ENCODE measurements around the gene SH3RF3.

Gene SH3RF3

GRCh38 chr2:109094144-109094543 is 34.9 kb upstream of the SH3RF3 start:
- Histone ChIP-seq H3K9ac (ENCODE audit: low read length) (no peak overlapping the region), H3K27me3 (ENCODE audit: insufficient read depth, low read length) (no peaks in the 10 kb centered on the region), H3K27ac (ENCODE audit: low read depth, low read length) (no peak overlapping the region), H3K36me3 (ENCODE audit: control insufficient read depth in 1 of 2, insufficient read depth in 2 of 2, low read length in 2 of 2) (no peaks in the 10 kb centered on the region), H4K8ac (ENCODE audit: low read depth, low read length) (no peak overlapping the region), H3K4ac (ENCODE audit: low read depth, low read length) (no peak overlapping the region), H4K12ac (ENCODE audit: low read depth, low read length) (no peak overlapping the region), H3K79me2 (ENCODE audit: control insufficient read depth, insufficient read depth, low read length, poor library complexity) (no peaks in the 10 kb centered on the region), H2BK5ac (ENCODE audit: low read depth, low read length, poor library complexity) (no peak overlapping the region), H3K9me3 (ENCODE audit: insufficient read depth, low read depth, low read length) (peaks cover 7% of the 10 kb centered on the region), H3K14ac (ENCODE audit: low read length) (no peak overlapping the region), H2AK5ac (ENCODE audit: low read length) (no peak overlapping the region), H3K79me1 (ENCODE audit: low read length) (no peaks in the 10 kb centered on the region), H3K23ac (ENCODE audit: low read length) (no peak overlapping the region), H3K4me1 (ENCODE audit: control insufficient read depth in 1 of 2, insufficient read depth in 2 of 2, low read length in 2 of 2) (no peaks in the 10 kb centered on the region), H3K18ac (ENCODE audit: low read length) (no peak overlapping the region), H2BK12ac (ENCODE audit: low read length) (no peak overlapping the region), H3K4me2 (ENCODE audit: low read length) (no peak overlapping the region), H2AFZ (ENCODE audit: insufficient read depth, low read length, poor library complexity) (no peak overlapping the region), H2BK120ac (ENCODE audit: insufficient read depth, low read length, poor library complexity) (no peak overlapping the region), H3K4me3 (ENCODE audit: low read depth, low read length) (no peak overlapping the region), H4K91ac (ENCODE audit: low read depth, low read length) (no peak overlapping the region)
- WGBS (ENCODE audit: extremely low coverage, insufficient coverage, insufficient read length), result no CpG with 5 or more reads among the region's 3 CpGs
- no peak for DNase-seq

- Histone ChIP-seq H3K27ac (ENCODE audit: low read depth, low read length) (no peak overlapping the region), H3K9me3 (ENCODE audit: insufficient read depth, low read depth, low read length) (peaks cover 7% of the 10 kb centered on the region), H3K36me3 (ENCODE audit: control insufficient read depth in 1 of 2, insufficient read depth in 2 of 2, low read length in 2 of 2) (no peaks in the 10 kb centered on the region), H3K27me3 (ENCODE audit: insufficient read depth, low read length) (no peaks in the 10 kb centered on the region), H4K12ac (ENCODE audit: low read depth, low read length) (no peak overlapping the region), H3K18ac (ENCODE audit: low read length) (no peak overlapping the region), H2BK120ac (ENCODE audit: insufficient read depth, low read length, poor library complexity) (no peak overlapping the region), H3K4me1 (ENCODE audit: control insufficient read depth in 1 of 2, insufficient read depth in 2 of 2, low read length in 2 of 2) (no peaks in the 10 kb centered on the region), H3K79me2 (ENCODE audit: control insufficient read depth, insufficient read depth, low read length, poor library complexity) (no peaks in the 10 kb centered on the region), H2BK5ac (ENCODE audit: low read depth, low read length, poor library complexity) (no peak overlapping the region), H2AFZ (ENCODE audit: insufficient read depth, low read length, poor library complexity) (no peak overlapping the region), H3K14ac (ENCODE audit: low read length) (no peak overlapping the region), H3K4ac (ENCODE audit: low read depth, low read length) (no peak overlapping the region), H2BK12ac (ENCODE audit: low read length) (no peak overlapping the region), H2AK5ac (ENCODE audit: low read length) (no peak overlapping the region), H3K4me2 (ENCODE audit: low read length) (no peak overlapping the region), H3K9ac (ENCODE audit: low read length) (no peak overlapping the region), H3K79me1 (ENCODE audit: low read length) (no peaks in the 10 kb centered on the region), H4K8ac (ENCODE audit: low read depth, low read length) (no peak overlapping the region), H3K4me3 (ENCODE audit: low read depth, low read length) (no peak overlapping the region), H4K91ac (ENCODE audit: low read depth, low read length) (no peak overlapping the region), H3K23ac (ENCODE audit: low read length) (no peak overlapping the region)
- DNase-seq, result no peak
- no CpG with 5 or more reads among the region's 3 CpGs for whole genome bisulfite sequencing (ENCODE audit: extremely low coverage, insufficient coverage, insufficient read length)
These were observed 30.6 kb upstream of the SH3RF3 start for GRCh38 chr2:109098251-109098920.

GRCh38 chr2:109098921-109099273 is 30.1 kb upstream of the SH3RF3 start:
- H3K4me3 ChIP-seq (ENCODE audit: low read depth, low read length), result no peak overlapping the region
- peaks cover 7% of the 10 kb centered on the region for H3K9me3 ChIP-seq (ENCODE audit: insufficient read depth, low read depth, low read length)
- H3K23ac ChIP-seq (ENCODE audit: low read length), result no peak overlapping the region
- no peak overlapping the region for H3K9ac ChIP-seq (ENCODE audit: low read length)
- no peak overlapping the region for H4K12ac ChIP-seq (ENCODE audit: low read depth, low read length)
- DNase-seq, result no peak
- no peak overlapping the region for H4K91ac ChIP-seq (ENCODE audit: low read depth, low read length)
- no peaks in the 10 kb centered on the region for H3K79me1 ChIP-seq (ENCODE audit: low read length)
- H3K4me1 ChIP-seq (ENCODE audit: control insufficient read depth in 1 of 2, insufficient read depth in 2 of 2, low read length in 2 of 2), result no peaks in the 10 kb centered on the region
- H2BK120ac ChIP-seq (ENCODE audit: insufficient read depth, low read length, poor library complexity), result no peak overlapping the region
- H3K27ac ChIP-seq (ENCODE audit: low read depth, low read length), result no peak overlapping the region
- no peaks in the 10 kb centered on the region for H3K36me3 ChIP-seq (ENCODE audit: control insufficient read depth in 1 of 2, insufficient read depth in 2 of 2, low read length in 2 of 2)
- no peak overlapping the region for H3K18ac ChIP-seq (ENCODE audit: low read length)
- no peaks in the 10 kb centered on the region for H3K27me3 ChIP-seq (ENCODE audit: insufficient read depth, low read length)
- H4K8ac ChIP-seq (ENCODE audit: low read depth, low read length), result no peak overlapping the region
- no peak overlapping the region for H2BK5ac ChIP-seq (ENCODE audit: low read depth, low read length, poor library complexity)
- H3K4me2 ChIP-seq (ENCODE audit: low read length), result no peak overlapping the region
- no CpG with 5 or more reads among the region's 7 CpGs for WGBS (ENCODE audit: extremely low coverage, insufficient coverage, insufficient read length)
- H3K14ac ChIP-seq (ENCODE audit: low read length), result no peak overlapping the region
- H2AK5ac ChIP-seq (ENCODE audit: low read length), result no peak overlapping the region
- no peak overlapping the region for H2AFZ ChIP-seq (ENCODE audit: insufficient read depth, low read length, poor library complexity)
- no peak overlapping the region for H3K4ac ChIP-seq (ENCODE audit: low read depth, low read length)
- H3K79me2 ChIP-seq (ENCODE audit: control insufficient read depth, insufficient read depth, low read length, poor library complexity), result no peaks in the 10 kb centered on the region
- no peak overlapping the region for H2BK12ac ChIP-seq (ENCODE audit: low read length)

GRCh38 chr2:109102588-109103233 is 26.3 kb upstream of the SH3RF3 start:
- WGBS (ENCODE audit: extremely low coverage, insufficient coverage, insufficient read length), result no CpG with 5 or more reads among the region's 10 CpGs

More at GRCh38 chr2:109102588-109103233, 26.3 kb upstream of the SH3RF3 start:
- H3K27me3 ChIP-seq (ENCODE audit: insufficient read depth, low read length), result no peaks in the 10 kb centered on the region
- H3K4me1 ChIP-seq (ENCODE audit: control insufficient read depth in 1 of 2, insufficient read depth in 2 of 2, low read length in 2 of 2), result no peaks in the 10 kb centered on the region
- no peak overlapping the region for H3K4me3 ChIP-seq (ENCODE audit: low read depth, low read length)
- no peak overlapping the region for H3K4me2 ChIP-seq (ENCODE audit: low read length)
- H3K79me2 ChIP-seq (ENCODE audit: control insufficient read depth, insufficient read depth, low read length, poor library complexity), result no peaks in the 10 kb centered on the region
- H4K8ac ChIP-seq (ENCODE audit: low read depth, low read length), result no peak overlapping the region
- no peak overlapping the region for H3K9ac ChIP-seq (ENCODE audit: low read length)
- H3K14ac ChIP-seq (ENCODE audit: low read length), result no peak overlapping the region
- H3K79me1 ChIP-seq (ENCODE audit: low read length), result no peaks in the 10 kb centered on the region
- H2BK12ac ChIP-seq (ENCODE audit: low read length), result no peak overlapping the region
- no peak overlapping the region for H2BK5ac ChIP-seq (ENCODE audit: low read depth, low read length, poor library complexity)
- no peak overlapping the region for H3K18ac ChIP-seq (ENCODE audit: low read length)
- no peak overlapping the region for H4K12ac ChIP-seq (ENCODE audit: low read depth, low read length)
- no peaks in the 10 kb centered on the region for H3K36me3 ChIP-seq (ENCODE audit: control insufficient read depth in 1 of 2, insufficient read depth in 2 of 2, low read length in 2 of 2)
- no peak for DNase-seq
- no peak overlapping the region for H2AFZ ChIP-seq (ENCODE audit: insufficient read depth, low read length, poor library complexity)
- no peak overlapping the region for H2AK5ac ChIP-seq (ENCODE audit: low read length)
- H3K23ac ChIP-seq (ENCODE audit: low read length), result no peak overlapping the region
- no peak overlapping the region for H4K91ac ChIP-seq (ENCODE audit: low read depth, low read length)
- H3K27ac ChIP-seq (ENCODE audit: low read depth, low read length), result no peak overlapping the region
- H3K4ac ChIP-seq (ENCODE audit: low read depth, low read length), result no peak overlapping the region
- H2BK120ac ChIP-seq (ENCODE audit: insufficient read depth, low read length, poor library complexity), result no peak overlapping the region
- peaks cover 2% of the 10 kb centered on the region for H3K9me3 ChIP-seq (ENCODE audit: insufficient read depth, low read depth, low read length)

All from trophoblast cell (in vitro differentiated cells and primary cell).